Activated CD4-positive, alpha-beta T cell treated with anti-CD3 and anti-CD28 coated beads for 36 hours (primary cell): ENCODE measurements around the gene PLEKHG2. TPM values are rescaled to one million over a fixed set of nuclear protein-coding genes. Genes with fewer than 3 reads are reported as not detected.

Source experiments
- ATAC-seq: fragments of 200-7000 bp; cut with Tn5 transposase; one replicate; pipeline ENCODE4 v1.10.0; 2021; ENCODE audit warnings: mild to moderate bottlenecking, moderate library complexity
- CTCF ChIA-PET: fragments of 350-600 bp; sonication (Branson Sonifier 250); formaldehyde crosslinking; loops from one replicate; lab custom pipeline; 2021; ENCODE audit warnings: antibody characterized with exemption; lab: Charles Lee
- POLR2A ChIA-PET: fragments of 350-600 bp; sonication (Branson Sonifier 250); formaldehyde crosslinking; loops from one replicate; lab custom pipeline; 2021; ENCODE audit warnings: antibody characterized with exemption, inconsistent platforms; lab: Charles Lee
- DNase-seq: peaks from one replicate; pipeline ENCODE4 v3.0.0-alpha.2; 2020
- H3K27ac Mint-ChIP-seq: one replicate; pipeline ENCODE4 v1.8.0; 2021; ENCODE audit warnings: mixed read lengths
- H3K27me3 Mint-ChIP-seq: one replicate; pipeline ENCODE4 v1.8.0; 2021; ENCODE audit warnings: mixed read lengths
- H3K36me3 Mint-ChIP-seq: one replicate; pipeline ENCODE4 v1.8.0; 2021; ENCODE audit warnings: low read depth, mixed read lengths
- H3K4me1 Mint-ChIP-seq: one replicate; pipeline ENCODE4 v1.8.0; 2021; ENCODE audit warnings: mixed read lengths
- H3K4me3 Mint-ChIP-seq: one replicate; pipeline ENCODE4 v1.8.0; 2021; ENCODE audit warnings: mild to moderate bottlenecking, moderate library complexity, mixed read lengths
- H3K9me3 Mint-ChIP-seq: one replicate; pipeline ENCODE4 v1.8.0; 2021; ENCODE audit warnings: low read depth, mixed read lengths
- intact Hi-C, 2 experiments: fragments of 100-400 bp; cut with DNase I in 1 of 2; cut with micrococcal nuclease in 1 of 2; formaldehyde crosslinking; loops; one replicate each; pipeline versions ENCODE4 v1.14.2 to v1.15.1; 2022 to 2024; cut with DNase I, micrococcal nuclease
- microRNA-seq: library from miRNA; unstranded; fragments of <30 nt; microRNA quantifications from one replicate; pipeline ENCODE4 v1.2.0, GENCODE V29; 2021; ENCODE audit warnings: borderline replicate concordance
- total RNA-seq, 2 experiments: library from RNA; stranded (reverse); gene quantifications; one replicate each; pipeline ENCODE4 v1.2.3, GENCODE V29; 2021

Gene PLEKHG2
- total RNA-seq, 2 experiments from 2014 or later, result 46.0 to 65.5 TPM

- POLR2A ChIA-PET, result interaction anchor here (1.2 to 1.3 kb wide), 2 partner anchors 26 to 58 kb away, joined by 3 to 4 read pairs; partner anchors contain the start of gene EID2B
- ATAC-seq, result peak; percentile 84
- DNase-seq, result peak; percentile 84
- Mint-ChIP-seq H3K9me3 (no peaks in the 10 kb centered on the region), H3K27me3 (no peaks in the 10 kb centered on the region), H3K4me1 (peaks cover 17% of the 10 kb centered on the region), H3K36me3 (peaks cover 57% of the 10 kb centered on the region), H3K27ac (no peak overlapping the region), H3K4me3 (no peak overlapping the region)
- CTCF ChIA-PET, result interaction anchor here (0.6 to 4.2 kb wide), 19 partner anchors 12 to 1184 kb away, joined by 3 to 27 read pairs (median 3); partner anchors contain the start of genes EID2B and SUPT5H
- intact Hi-C loops, result loop anchor here (1.0 kb wide), 1 partner anchor 58 kb away; the partner anchor contains the start of gene EID2B (in 2 of the 2)
Observed at GRCh38 chr19:39474139-39474620, 61.7 kb downstream of the PLEKHG2 start.

- DNase-seq, result no peak
- CTCF ChIA-PET, result interaction anchor here (0.6 to 4.2 kb wide), 4 partner anchors 33 to 378 kb away, joined by 3 to 27 read pairs (median 4); partner anchors contain the start of gene EID2B
- Mint-ChIP-seq H3K4me1 (peaks cover 19% of the 10 kb centered on the region), H3K4me3 (no peak overlapping the region), H3K27me3 (no peaks in the 10 kb centered on the region), H3K9me3 (no peaks in the 10 kb centered on the region), H3K36me3 (peaks cover 43% of the 10 kb centered on the region), H3K27ac (no peak overlapping the region)
- intact Hi-C loops, result no loop called here
- no peak for ATAC-seq
- POLR2A ChIA-PET, result interaction anchor here (1.0 to 1.3 kb wide), 2 partner anchors 10 to 57 kb away, joined by 3 to 5 read pairs; partner anchors contain the start of gene EID2B
Observed at GRCh38 chr19:39475748-39476147, 63.3 kb downstream of the PLEKHG2 start.

Small RNAs within 50 kb of the gene (microRNA-seq; reads per million reads assigned to microRNA genes)
- gene MIR4530, result not detected

Other genes starting within 250 kb of the PLEKHG2 start
- gene NCCRP1, start 215.7 kb upstream of the PLEKHG2 start, total RNA-seq, result not detected
- not detected for gene SYCN, start 208.4 kb upstream of the PLEKHG2 start, total RNA-seq
- under 1 TPM; 0.34 to 0.53 TPM for gene IFNL3, start 167.7 kb upstream of the PLEKHG2 start, total RNA-seq
- not detected for gene IFNL4, start 163.8 kb upstream of the PLEKHG2 start, total RNA-seq
- not detected for gene IFNL2, start 144.3 kb upstream of the PLEKHG2 start, total RNA-seq
- under 1 TPM; 0.50 to 0.51 TPM for gene IFNL1, start 116.3 kb upstream of the PLEKHG2 start, total RNA-seq
- gene LRFN1, start 91.8 kb upstream of the PLEKHG2 start, total RNA-seq, result 1 to 10 TPM; 5.3 to 5.4 TPM
- gene GMFG, start 76.6 kb upstream of the PLEKHG2 start, total RNA-seq, result 100 to 1,000 TPM; 231 to 333 TPM
- gene SAMD4B, start 70.2 kb upstream of the PLEKHG2 start, total RNA-seq, result 10 to 100 TPM; 45.2 to 46.9 TPM
- gene PAF1, start 21.6 kb upstream of the PLEKHG2 start, total RNA-seq, result 10 to 100 TPM; 40.4 to 54.2 TPM
- gene MED29, start 21.3 kb upstream of the PLEKHG2 start, total RNA-seq, result 10 to 100 TPM; 24.0 to 34.6 TPM
- gene ZFP36, start 5.8 kb upstream of the PLEKHG2 start, total RNA-seq, result 10 to 100 TPM; 69.1 to 69.3 TPM
- gene RPS16, start 23.3 kb downstream of the PLEKHG2 start, total RNA-seq, result 1,000 to 10,000 TPM; 3,146 to 3,331 TPM
- gene SUPT5H, start 32.9 kb downstream of the PLEKHG2 start, total RNA-seq, result 100 to 1,000 TPM; 157 to 165 TPM
- gene TIMM50, start 68.2 kb downstream of the PLEKHG2 start, total RNA-seq, result 100 to 1,000 TPM in 1 of 2 experiments, 10 to 100 TPM in 1; 99.4 to 126 TPM
- under 1 TPM; 0.72 to 0.94 TPM for gene DLL3, start 86.3 kb downstream of the PLEKHG2 start, total RNA-seq
- gene SELENOV, start 102.5 kb downstream of the PLEKHG2 start, total RNA-seq, result not detected
- gene EID2B, start 120.2 kb downstream of the PLEKHG2 start, total RNA-seq, result 1 to 10 TPM; 1.4 to 3.5 TPM
- gene EID2, start 127.5 kb downstream of the PLEKHG2 start, total RNA-seq, result 10 to 100 TPM in 1 of 2 experiments, 1 to 10 TPM in 1; 9.0 to 10.7 TPM
- not detected for gene LGALS13, start 189.9 kb downstream of the PLEKHG2 start, total RNA-seq
- not detected for gene LGALS16, start 243.2 kb downstream of the PLEKHG2 start, total RNA-seq